H1 (cell line): ENCODE results near the gene ISG15. TPM values are rescaled to one million over a fixed set of nuclear protein-coding genes. Genes with fewer than 3 reads are reported as not detected.

Source experiments
- BCL11A ChIP-seq, 2 experiments: IDR thresholded peaks; one replicate each; pipeline ENCODE4 v1.6.1; 2011; ENCODE audit warnings: low read depth in 2 of 2, low read length in 2 of 2, mild to moderate bottlenecking in 2 of 2
- CHD2 ChIP-seq: IDR thresholded peaks from 2 replicates; pipeline ENCODE4 v1.6.1; 2012; ENCODE audit warnings: low read length, improper control_type of control experiment
- FOSL1 ChIP-seq: IDR thresholded peaks from 2 replicates; pipeline ENCODE4 v1.6.1; 2011; ENCODE audit warnings: mild to moderate bottlenecking, low read depth, low read length, moderate library complexity; ENCODE audit not compliant: insufficient read depth
- HDAC2 ChIP-seq, 2 experiments: fragments of 300-600 bp in 1 of 2; sonication (generic) in 1 of 2; IDR thresholded peaks; 2 replicates each; pipeline ENCODE4 v1.6.1; 2011 to 2012; ENCODE audit warnings: low read depth in 2 of 2, low read length in 2 of 2, mild to moderate bottlenecking in 2 of 2, moderate library complexity in 2 of 2, borderline replicate concordance in 1 of 2, inconsistent platforms in 1 of 2
- NRF1 ChIP-seq: IDR thresholded peaks from 2 replicates; pipeline ENCODE4 v1.6.1; 2011; ENCODE audit warnings: mild to moderate bottlenecking, low read depth, low read length, improper control_type of control experiment
- POLR2AphosphoS5 ChIP-seq: IDR thresholded peaks from 2 replicates; pipeline ENCODE4 v1.6.1; 2011; ENCODE audit warnings: low read depth, low read length
- SP1 ChIP-seq: IDR thresholded peaks from 2 replicates; pipeline ENCODE4 v1.6.1; 2011; ENCODE audit warnings: low read depth, low read length
- YY1 ChIP-seq: IDR thresholded peaks from 2 replicates; pipeline ENCODE4 v1.6.1; 2011; ENCODE audit warnings: low read depth, mild to moderate bottlenecking, low read length
- polyA plus RNA-seq, 7 experiments: library from polyadenylated mRNA; depleted of rRNA in 3 of 7; stranded (reverse) in 5 of 7; unstranded in 2 of 7; fragments of >200 nt in 5 of 7; fragments of 200-250 nt in 2 of 7; gene quantifications; 1 replicate in 5 of 7; 2 replicates in 1 of 7; 4 replicates in 1 of 7; pipeline versions ENCODE4 v1.2.1 to v1.2.3, GENCODE V29; 2011 to 2013; ENCODE audit warnings: missing spikeins in 2 of 7, mixed read lengths in 2 of 7
- total RNA-seq: library from RNA; stranded (reverse); fragmentation: NEBNext Ultra II Directional; extraction: Animal tissue kit (Norgen Biotek cat#: 25700); gene quantifications from 2 replicates; pipeline ENCODE4 v1.2.1, GENCODE V29; 2021
- TF ChIP-seq, protein P1 (sequence below): fragments of 300-600 bp; sonication (generic); IDR thresholded peaks from 2 replicates; pipeline ENCODE4 v1.7.1; 2012; ENCODE audit warnings: low read length, moderate library complexity, mild to moderate bottlenecking, inconsistent platforms; ENCODE audit not compliant: insufficient replicate concordance
- TF ChIP-seq, protein P2 (sequence below): IDR thresholded peaks from 2 replicates; pipeline ENCODE4 v1.6.1; 2011; ENCODE audit warnings: low read length, improper control_type of control experiment

ISG15 gene
- total and polyA plus RNA-seq, 2 of the 8 experiments (the other 6 are each of a cell fraction or from before 2014, with no cell fraction given), result 29.3 to 121 TPM

- TF ChIP-seq, protein P1, sequence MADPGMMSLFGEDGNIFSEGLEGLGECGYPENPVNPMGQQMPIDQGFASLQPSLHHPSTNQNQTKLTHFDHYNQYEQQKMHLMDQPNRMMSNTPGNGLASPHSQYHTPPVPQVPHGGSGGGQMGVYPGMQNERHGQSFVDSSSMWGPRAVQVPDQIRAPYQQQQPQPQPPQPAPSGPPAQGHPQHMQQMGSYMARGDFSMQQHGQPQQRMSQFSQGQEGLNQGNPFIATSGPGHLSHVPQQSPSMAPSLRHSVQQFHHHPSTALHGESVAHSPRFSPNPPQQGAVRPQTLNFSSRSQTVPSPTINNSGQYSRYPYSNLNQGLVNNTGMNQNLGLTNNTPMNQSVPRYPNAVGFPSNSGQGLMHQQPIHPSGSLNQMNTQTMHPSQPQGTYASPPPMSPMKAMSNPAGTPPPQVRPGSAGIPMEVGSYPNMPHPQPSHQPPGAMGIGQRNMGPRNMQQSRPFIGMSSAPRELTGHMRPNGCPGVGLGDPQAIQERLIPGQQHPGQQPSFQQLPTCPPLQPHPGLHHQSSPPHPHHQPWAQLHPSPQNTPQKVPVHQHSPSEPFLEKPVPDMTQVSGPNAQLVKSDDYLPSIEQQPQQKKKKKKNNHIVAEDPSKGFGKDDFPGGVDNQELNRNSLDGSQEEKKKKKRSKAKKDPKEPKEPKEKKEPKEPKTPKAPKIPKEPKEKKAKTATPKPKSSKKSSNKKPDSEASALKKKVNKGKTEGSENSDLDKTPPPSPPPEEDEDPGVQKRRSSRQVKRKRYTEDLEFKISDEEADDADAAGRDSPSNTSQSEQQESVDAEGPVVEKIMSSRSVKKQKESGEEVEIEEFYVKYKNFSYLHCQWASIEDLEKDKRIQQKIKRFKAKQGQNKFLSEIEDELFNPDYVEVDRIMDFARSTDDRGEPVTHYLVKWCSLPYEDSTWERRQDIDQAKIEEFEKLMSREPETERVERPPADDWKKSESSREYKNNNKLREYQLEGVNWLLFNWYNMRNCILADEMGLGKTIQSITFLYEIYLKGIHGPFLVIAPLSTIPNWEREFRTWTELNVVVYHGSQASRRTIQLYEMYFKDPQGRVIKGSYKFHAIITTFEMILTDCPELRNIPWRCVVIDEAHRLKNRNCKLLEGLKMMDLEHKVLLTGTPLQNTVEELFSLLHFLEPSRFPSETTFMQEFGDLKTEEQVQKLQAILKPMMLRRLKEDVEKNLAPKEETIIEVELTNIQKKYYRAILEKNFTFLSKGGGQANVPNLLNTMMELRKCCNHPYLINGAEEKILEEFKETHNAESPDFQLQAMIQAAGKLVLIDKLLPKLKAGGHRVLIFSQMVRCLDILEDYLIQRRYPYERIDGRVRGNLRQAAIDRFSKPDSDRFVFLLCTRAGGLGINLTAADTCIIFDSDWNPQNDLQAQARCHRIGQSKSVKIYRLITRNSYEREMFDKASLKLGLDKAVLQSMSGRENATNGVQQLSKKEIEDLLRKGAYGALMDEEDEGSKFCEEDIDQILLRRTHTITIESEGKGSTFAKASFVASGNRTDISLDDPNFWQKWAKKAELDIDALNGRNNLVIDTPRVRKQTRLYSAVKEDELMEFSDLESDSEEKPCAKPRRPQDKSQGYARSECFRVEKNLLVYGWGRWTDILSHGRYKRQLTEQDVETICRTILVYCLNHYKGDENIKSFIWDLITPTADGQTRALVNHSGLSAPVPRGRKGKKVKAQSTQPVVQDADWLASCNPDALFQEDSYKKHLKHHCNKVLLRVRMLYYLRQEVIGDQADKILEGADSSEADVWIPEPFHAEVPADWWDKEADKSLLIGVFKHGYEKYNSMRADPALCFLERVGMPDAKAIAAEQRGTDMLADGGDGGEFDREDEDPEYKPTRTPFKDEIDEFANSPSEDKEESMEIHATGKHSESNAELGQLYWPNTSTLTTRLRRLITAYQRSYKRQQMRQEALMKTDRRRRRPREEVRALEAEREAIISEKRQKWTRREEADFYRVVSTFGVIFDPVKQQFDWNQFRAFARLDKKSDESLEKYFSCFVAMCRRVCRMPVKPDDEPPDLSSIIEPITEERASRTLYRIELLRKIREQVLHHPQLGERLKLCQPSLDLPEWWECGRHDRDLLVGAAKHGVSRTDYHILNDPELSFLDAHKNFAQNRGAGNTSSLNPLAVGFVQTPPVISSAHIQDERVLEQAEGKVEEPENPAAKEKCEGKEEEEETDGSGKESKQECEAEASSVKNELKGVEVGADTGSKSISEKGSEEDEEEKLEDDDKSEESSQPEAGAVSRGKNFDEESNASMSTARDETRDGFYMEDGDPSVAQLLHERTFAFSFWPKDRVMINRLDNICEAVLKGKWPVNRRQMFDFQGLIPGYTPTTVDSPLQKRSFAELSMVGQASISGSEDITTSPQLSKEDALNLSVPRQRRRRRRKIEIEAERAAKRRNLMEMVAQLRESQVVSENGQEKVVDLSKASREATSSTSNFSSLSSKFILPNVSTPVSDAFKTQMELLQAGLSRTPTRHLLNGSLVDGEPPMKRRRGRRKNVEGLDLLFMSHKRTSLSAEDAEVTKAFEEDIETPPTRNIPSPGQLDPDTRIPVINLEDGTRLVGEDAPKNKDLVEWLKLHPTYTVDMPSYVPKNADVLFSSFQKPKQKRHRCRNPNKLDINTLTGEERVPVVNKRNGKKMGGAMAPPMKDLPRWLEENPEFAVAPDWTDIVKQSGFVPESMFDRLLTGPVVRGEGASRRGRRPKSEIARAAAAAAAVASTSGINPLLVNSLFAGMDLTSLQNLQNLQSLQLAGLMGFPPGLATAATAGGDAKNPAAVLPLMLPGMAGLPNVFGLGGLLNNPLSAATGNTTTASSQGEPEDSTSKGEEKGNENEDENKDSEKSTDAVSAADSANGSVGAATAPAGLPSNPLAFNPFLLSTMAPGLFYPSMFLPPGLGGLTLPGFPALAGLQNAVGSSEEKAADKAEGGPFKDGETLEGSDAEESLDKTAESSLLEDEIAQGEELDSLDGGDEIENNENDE, result no peak
- no peak for TF ChIP-seq FOSL1
- TF ChIP-seq, protein P2, sequence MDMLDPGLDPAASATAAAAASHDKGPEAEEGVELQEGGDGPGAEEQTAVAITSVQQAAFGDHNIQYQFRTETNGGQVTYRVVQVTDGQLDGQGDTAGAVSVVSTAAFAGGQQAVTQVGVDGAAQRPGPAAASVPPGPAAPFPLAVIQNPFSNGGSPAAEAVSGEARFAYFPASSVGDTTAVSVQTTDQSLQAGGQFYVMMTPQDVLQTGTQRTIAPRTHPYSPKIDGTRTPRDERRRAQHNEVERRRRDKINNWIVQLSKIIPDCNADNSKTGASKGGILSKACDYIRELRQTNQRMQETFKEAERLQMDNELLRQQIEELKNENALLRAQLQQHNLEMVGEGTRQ, result no peak
- TF ChIP-seq SP1, result no peak
- TF ChIP-seq CHD2, result no peak
- no peak for TF ChIP-seq NRF1
- TF ChIP-seq HDAC2 (IDR thresholded peaks at IDR 0.05; ENCODE audit: borderline replicate concordance in 1 of 2, low read depth in 2 of 2, low read length in 2 of 2), result no peak
- no peak for TF ChIP-seq POLR2AphosphoS5
- no peak for TF ChIP-seq BCL11A (IDR thresholded peaks at IDR 0.05; ENCODE audit: low read depth in 2 of 2, low read length in 2 of 2)
- no peak for TF ChIP-seq YY1
Measured at GRCh38 chr1:972726-973458, 40.4 kb upstream of the ISG15 start (continued).
